ENCODE measurements around the gene PCP4. TPM values are rescaled to one million over a fixed set of nuclear protein-coding genes. Genes with fewer than 3 reads are reported as not detected.

The PCP4 gene
- total RNA-seq, 1 donor, result not detected

DNA sequence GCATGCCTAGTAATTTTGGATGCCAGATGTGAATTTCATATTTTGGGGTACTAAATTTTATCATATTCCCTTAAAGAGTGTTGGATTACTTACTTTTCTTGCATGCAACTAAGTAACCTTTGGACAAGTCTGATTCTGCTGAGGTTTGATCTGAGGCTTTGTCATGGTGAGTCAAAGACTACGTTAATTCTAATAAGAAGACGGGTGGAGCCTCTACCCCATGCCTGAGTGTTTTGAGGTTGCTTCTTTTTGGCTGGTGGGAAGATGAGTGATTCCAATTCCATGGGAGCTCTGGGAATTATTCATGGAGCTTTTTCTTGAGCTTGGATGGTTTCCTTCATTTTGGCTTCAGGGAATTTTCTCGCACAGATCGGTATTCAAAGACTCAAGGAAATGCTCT lies 11.6 kb upstream of the PCP4 start:
- H3K4me3 ChIP-seq (ENCODE audit: low read depth, low read length), result no peak overlapping the region
- no peak for DNase-seq (ENCODE audit: low read depth)
- TF ChIP-seq, protein P1, sequence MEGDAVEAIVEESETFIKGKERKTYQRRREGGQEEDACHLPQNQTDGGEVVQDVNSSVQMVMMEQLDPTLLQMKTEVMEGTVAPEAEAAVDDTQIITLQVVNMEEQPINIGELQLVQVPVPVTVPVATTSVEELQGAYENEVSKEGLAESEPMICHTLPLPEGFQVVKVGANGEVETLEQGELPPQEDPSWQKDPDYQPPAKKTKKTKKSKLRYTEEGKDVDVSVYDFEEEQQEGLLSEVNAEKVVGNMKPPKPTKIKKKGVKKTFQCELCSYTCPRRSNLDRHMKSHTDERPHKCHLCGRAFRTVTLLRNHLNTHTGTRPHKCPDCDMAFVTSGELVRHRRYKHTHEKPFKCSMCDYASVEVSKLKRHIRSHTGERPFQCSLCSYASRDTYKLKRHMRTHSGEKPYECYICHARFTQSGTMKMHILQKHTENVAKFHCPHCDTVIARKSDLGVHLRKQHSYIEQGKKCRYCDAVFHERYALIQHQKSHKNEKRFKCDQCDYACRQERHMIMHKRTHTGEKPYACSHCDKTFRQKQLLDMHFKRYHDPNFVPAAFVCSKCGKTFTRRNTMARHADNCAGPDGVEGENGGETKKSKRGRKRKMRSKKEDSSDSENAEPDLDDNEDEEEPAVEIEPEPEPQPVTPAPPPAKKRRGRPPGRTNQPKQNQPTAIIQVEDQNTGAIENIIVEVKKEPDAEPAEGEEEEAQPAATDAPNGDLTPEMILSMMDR (IDR thresholded peaks at IDR 0.05; ENCODE audit: insufficient read depth, low read length), result no peak

DNA sequence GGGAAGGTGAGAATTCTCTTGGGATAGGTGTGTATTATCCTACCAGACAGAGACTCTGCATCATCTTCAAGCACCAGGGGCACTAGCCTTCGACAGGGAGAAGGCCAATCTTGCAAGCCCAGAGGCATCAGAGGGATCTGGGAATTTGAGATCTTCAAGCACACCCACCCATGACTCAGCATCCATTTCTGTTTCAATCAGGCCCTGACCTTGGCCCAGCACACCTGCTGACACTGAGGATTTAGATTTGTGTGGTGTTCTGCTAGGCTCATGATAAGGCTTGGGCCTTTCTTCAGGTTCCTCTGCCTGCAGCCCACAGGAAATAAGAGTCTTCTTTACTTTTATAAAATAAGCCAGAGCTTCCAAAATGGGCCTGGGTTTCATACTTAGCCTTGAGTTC lies 6.6 kb upstream of the PCP4 start:
- TF ChIP-seq, protein P1 (IDR thresholded peaks at IDR 0.05; ENCODE audit: insufficient read depth, low read length), result no peak
- no peak overlapping the region for H3K4me3 ChIP-seq (ENCODE audit: low read depth, low read length)
- no peak for DNase-seq (ENCODE audit: low read depth)

DNA sequence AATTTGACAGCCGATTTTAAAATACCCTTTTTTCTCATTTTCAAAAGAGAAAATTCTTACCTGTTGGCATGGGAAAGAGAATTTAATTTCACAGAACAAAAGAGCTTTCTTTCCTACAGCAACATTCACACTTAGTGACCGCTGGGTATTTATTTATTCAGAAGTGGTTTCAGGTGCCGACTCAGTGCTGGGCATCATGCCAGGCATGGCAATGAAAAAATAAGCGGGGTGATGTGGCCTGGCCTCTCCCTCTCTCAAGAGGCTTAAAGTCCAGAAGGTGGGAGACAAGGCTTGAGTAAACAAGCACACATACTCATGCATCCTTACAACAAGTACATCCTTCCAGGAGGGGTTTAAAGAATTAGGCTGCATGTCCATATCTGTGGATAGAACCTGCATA lies 4.1 kb upstream of the PCP4 start:
- DNase-seq (ENCODE audit: low read depth), result no peak
- TF ChIP-seq, protein P1 (IDR thresholded peaks at IDR 0.05; ENCODE audit: insufficient read depth, low read length), result no peak

DNA sequence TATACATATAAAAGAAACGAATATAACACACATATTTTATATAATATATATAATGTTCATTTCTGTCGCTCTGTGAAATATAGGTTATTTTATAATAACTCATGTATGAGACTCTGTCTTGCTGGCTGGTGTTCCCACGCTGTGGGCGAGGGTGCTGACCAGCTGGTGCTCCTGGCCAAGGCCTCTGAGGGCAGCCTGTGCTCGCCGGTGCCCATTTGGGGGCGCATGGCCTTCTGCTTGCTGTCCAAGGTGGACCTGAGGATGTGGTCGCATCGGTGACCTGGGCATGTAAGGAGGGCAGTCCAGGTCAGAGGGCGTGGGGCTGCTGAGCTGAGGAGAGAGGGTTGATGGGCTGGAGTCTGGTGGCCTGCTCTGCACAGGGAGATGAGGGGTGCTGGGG lies 1.1 kb upstream of the PCP4 start:
- DNase-seq (ENCODE audit: low read depth), result no peak
- TF ChIP-seq, protein P1 (IDR thresholded peaks at IDR 0.05; ENCODE audit: insufficient read depth, low read length), result no peak
- H3K4me3 ChIP-seq (ENCODE audit: low read depth, low read length), result no peak overlapping the region

More for the DNA sequence above, 4.1 kb upstream of the PCP4 start:
- no peak overlapping the region for H3K4me3 ChIP-seq (ENCODE audit: low read depth, low read length)

DNA sequence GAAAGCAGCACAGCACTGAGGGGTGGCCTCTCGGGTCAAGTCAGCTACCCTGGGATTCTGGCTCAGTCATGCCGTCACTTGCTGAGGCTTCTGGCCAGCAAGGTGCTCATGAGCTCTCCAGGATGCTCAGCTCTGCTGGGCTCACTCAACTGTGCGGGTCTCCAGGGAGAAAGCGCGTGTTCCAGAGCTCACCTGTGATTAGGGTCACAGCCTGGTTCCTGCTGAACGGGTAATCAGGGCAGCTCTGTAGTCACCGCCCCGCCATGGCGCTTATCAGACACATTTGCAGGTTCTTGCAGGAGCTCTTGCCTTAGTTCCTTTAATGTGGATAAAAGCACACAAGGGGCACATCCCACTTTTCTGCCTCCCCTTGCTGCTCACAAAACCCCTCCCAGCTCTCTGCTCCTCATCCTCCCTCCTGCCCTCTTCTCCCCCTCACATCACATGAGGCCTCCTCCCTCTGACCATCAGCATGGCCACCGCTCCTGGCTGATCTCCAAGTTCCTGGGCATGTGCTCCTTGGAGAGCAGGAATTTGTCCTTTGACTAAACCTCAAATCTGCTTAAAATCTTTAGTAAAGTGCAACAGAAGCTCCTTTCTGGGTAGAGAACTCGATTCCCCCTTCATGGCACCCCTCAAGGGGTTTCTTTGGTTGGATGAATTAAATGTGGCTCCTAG lies 2.0 kb downstream of the PCP4 start:
- DNase-seq (ENCODE audit: low read depth), result no peak
- TF ChIP-seq, protein P1 (IDR thresholded peaks at IDR 0.05; ENCODE audit: insufficient read depth, low read length), result no peak
- H3K4me3 ChIP-seq (ENCODE audit: low read depth, low read length), result no peak overlapping the region

DNA sequence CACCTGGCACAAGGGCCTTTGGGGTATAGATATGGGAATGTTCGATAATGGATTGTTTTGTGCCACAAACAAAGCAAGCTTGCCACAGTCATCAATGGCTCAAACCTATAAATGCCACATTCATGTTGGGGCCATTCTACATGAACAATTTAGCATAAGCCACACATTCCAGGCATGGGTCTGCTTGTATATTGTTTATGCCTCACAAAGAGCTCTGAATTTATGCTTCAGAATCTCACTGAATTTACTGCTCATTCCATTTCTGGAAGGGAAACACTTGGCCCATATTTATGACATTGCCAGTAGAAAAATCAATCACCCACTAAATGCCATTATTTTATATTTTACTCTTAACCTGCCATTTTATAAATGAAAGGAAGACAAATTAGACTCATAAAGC lies 6.4 kb downstream of the PCP4 start:
- no peak overlapping the region for H3K4me3 ChIP-seq (ENCODE audit: low read depth, low read length)
- no peak for DNase-seq (ENCODE audit: low read depth)
- TF ChIP-seq, protein P1 (IDR thresholded peaks at IDR 0.05; ENCODE audit: insufficient read depth, low read length), result no peak

DNA sequence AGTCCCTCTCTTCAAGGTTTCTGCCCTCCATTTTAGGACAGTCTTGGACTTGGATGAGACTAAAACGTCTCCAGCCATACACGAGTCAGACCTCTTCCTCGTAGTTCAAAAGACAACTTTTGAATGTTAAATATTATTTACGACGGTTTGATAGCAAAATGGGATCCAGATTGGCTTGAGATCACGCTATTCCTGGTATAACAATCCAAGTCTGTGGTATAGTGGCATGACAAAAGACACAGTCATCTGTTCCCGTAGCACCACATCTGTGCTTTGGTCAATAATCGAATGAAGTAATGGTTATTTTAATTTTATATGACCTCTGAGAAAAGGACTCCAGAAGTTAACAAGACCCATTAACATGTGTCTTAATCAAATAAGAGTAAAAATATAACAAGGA lies 7.0 kb downstream of the PCP4 start:
- TF ChIP-seq, protein P1 (IDR thresholded peaks at IDR 0.05; ENCODE audit: insufficient read depth, low read length), result no peak
- DNase-seq (ENCODE audit: low read depth), result no peak
- H3K4me3 ChIP-seq (ENCODE audit: low read depth, low read length), result no peak overlapping the region
